ENCODE results near the gene HELLS.

- TF ChIP-seq, protein P1, sequence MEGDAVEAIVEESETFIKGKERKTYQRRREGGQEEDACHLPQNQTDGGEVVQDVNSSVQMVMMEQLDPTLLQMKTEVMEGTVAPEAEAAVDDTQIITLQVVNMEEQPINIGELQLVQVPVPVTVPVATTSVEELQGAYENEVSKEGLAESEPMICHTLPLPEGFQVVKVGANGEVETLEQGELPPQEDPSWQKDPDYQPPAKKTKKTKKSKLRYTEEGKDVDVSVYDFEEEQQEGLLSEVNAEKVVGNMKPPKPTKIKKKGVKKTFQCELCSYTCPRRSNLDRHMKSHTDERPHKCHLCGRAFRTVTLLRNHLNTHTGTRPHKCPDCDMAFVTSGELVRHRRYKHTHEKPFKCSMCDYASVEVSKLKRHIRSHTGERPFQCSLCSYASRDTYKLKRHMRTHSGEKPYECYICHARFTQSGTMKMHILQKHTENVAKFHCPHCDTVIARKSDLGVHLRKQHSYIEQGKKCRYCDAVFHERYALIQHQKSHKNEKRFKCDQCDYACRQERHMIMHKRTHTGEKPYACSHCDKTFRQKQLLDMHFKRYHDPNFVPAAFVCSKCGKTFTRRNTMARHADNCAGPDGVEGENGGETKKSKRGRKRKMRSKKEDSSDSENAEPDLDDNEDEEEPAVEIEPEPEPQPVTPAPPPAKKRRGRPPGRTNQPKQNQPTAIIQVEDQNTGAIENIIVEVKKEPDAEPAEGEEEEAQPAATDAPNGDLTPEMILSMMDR (IDR thresholded peaks at IDR 0.05), result no peak
- TF ChIP-seq POLR2A (IDR thresholded peaks at IDR 0.05), result no peak
Measured at GRCh38 chr10:94546901-94547185, 1.3 kb downstream of the HELLS start.
